SK-N-SH treated with all-trans-retinoic acid at 6 μM for 48 hours (cell line): ENCODE data around the gene ATP12A.

Experiments
- ARNTL ChIP-seq: fragments of 450-650 bp; formaldehyde crosslinking; IDR thresholded peaks from 2 replicates; pipeline ENCODE4 v1.5.0; 2020; ENCODE audit warnings: low read depth, mild to moderate bottlenecking, moderate library complexity, borderline replicate concordance
- BACH2 ChIP-seq: fragments of 250-450 bp; sonication (Bioruptor Pico); IDR thresholded peaks from 2 replicates; pipeline ENCODE4 v1.9.0; 2021; ENCODE audit warnings: mild to moderate bottlenecking, borderline replicate concordance
- ESRRG ChIP-seq: fragments of 250-450 bp; sonication (Bioruptor Pico); IDR thresholded peaks from 2 replicates; pipeline ENCODE4 v1.6.1; 2021; ENCODE audit warnings: mild to moderate bottlenecking
- GLIS3 ChIP-seq: fragments of 250-450 bp; sonication (Bioruptor Pico); IDR thresholded peaks from 2 replicates; pipeline ENCODE4 v1.5.0; 2020; ENCODE audit warnings: mild to moderate bottlenecking, moderate library complexity
- ISL1 ChIP-seq: fragments of 250-450 bp; sonication (Bioruptor Pico); IDR thresholded peaks from 2 replicates; pipeline ENCODE4 v2.1.2; 2022; ENCODE audit warnings: mild to moderate bottlenecking, moderate library complexity
- OSR1 ChIP-seq: fragments of 250-450 bp; sonication (Bioruptor Pico); IDR thresholded peaks from 2 replicates; pipeline ENCODE4 v1.8.0; 2022; ENCODE audit warnings: moderate library complexity, mild to moderate bottlenecking, inconsistent platforms
- POU6F1 ChIP-seq: fragments of 250-450 bp; sonication (Bioruptor Pico); IDR thresholded peaks from 2 replicates; pipeline ENCODE4 v1.8.0; 2021; ENCODE audit warnings: low read depth, mild to moderate bottlenecking, moderate library complexity, borderline replicate concordance
- TCF4 ChIP-seq: fragments of 250-450 bp; sonication (Bioruptor Pico); IDR thresholded peaks from 2 replicates; pipeline ENCODE4 v1.8.0; 2021; ENCODE audit warnings: mild to moderate bottlenecking, moderate library complexity, borderline replicate concordance
- TOX ChIP-seq: fragments of 250-450 bp; sonication (Bioruptor Pico); IDR thresholded peaks from 2 replicates; pipeline ENCODE4 v1.8.0; 2021; ENCODE audit warnings: mild to moderate bottlenecking, moderate library complexity, borderline replicate concordance
- ZC3H10 ChIP-seq: fragments of 250-450 bp; sonication (Bioruptor Pico); IDR thresholded peaks from 2 replicates; pipeline ENCODE4 v1.5.1; 2021; ENCODE audit warnings: mild to moderate bottlenecking, moderate library complexity
- ZFP3 ChIP-seq: fragments of 250-450 bp; sonication (Bioruptor Pico); IDR thresholded peaks from 2 replicates; pipeline ENCODE4 v1.5.0; 2020; ENCODE audit warnings: mild to moderate bottlenecking, moderate library complexity
- ZFP30 ChIP-seq: fragments of 450-650 bp; formaldehyde crosslinking; IDR thresholded peaks from 2 replicates; pipeline ENCODE4 v1.5.0; 2022; ENCODE audit warnings: mild to moderate bottlenecking, moderate library complexity
- TF ChIP-seq, protein P1 (sequence below): fragments of 250-450 bp; sonication (Bioruptor Pico); IDR thresholded peaks from 2 replicates; pipeline ENCODE4 v1.5.0; 2020; ENCODE audit warnings: mild to moderate bottlenecking, moderate library complexity
- TF ChIP-seq, protein P2 (sequence below): fragments of 250-450 bp; sonication (Bioruptor Pico); IDR thresholded peaks from 2 replicates; pipeline ENCODE4 v1.8.0; 2020; ENCODE audit warnings: mild to moderate bottlenecking, moderate library complexity, borderline replicate concordance

DNA sequence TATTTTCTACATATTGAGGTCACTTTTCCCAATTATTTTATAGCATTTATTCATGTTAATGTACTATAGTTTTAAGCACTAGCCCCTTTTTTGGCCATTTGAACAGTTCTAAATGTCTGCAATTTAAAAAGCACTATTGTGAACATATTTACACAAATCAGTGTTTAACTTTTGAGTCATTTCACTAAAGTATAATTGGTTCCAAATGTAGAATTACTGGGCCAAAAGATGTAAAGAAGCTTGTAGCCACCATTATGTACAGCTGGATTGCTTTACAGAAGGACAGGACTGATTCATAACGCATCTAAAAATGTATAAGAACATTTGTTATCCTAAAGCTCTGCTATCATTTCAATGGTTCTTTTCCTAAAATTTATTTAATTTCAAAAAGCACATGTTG lies 16.6 kb upstream of the ATP12A start:
- no peak for TF ChIP-seq GLIS3 (CRISPR knock-in tag)
- TF ChIP-seq OSR1 (CRISPR knock-in tag): no peak
- TF ChIP-seq, protein P1, sequence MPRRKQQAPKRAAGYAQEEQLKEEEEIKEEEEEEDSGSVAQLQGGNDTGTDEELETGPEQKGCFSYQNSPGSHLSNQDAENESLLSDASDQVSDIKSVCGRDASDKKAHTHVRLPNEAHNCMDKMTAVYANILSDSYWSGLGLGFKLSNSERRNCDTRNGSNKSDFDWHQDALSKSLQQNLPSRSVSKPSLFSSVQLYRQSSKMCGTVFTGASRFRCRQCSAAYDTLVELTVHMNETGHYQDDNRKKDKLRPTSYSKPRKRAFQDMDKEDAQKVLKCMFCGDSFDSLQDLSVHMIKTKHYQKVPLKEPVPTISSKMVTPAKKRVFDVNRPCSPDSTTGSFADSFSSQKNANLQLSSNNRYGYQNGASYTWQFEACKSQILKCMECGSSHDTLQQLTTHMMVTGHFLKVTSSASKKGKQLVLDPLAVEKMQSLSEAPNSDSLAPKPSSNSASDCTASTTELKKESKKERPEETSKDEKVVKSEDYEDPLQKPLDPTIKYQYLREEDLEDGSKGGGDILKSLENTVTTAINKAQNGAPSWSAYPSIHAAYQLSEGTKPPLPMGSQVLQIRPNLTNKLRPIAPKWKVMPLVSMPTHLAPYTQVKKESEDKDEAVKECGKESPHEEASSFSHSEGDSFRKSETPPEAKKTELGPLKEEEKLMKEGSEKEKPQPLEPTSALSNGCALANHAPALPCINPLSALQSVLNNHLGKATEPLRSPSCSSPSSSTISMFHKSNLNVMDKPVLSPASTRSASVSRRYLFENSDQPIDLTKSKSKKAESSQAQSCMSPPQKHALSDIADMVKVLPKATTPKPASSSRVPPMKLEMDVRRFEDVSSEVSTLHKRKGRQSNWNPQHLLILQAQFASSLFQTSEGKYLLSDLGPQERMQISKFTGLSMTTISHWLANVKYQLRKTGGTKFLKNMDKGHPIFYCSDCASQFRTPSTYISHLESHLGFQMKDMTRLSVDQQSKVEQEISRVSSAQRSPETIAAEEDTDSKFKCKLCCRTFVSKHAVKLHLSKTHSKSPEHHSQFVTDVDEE: no peak
- TF ChIP-seq, protein P2, sequence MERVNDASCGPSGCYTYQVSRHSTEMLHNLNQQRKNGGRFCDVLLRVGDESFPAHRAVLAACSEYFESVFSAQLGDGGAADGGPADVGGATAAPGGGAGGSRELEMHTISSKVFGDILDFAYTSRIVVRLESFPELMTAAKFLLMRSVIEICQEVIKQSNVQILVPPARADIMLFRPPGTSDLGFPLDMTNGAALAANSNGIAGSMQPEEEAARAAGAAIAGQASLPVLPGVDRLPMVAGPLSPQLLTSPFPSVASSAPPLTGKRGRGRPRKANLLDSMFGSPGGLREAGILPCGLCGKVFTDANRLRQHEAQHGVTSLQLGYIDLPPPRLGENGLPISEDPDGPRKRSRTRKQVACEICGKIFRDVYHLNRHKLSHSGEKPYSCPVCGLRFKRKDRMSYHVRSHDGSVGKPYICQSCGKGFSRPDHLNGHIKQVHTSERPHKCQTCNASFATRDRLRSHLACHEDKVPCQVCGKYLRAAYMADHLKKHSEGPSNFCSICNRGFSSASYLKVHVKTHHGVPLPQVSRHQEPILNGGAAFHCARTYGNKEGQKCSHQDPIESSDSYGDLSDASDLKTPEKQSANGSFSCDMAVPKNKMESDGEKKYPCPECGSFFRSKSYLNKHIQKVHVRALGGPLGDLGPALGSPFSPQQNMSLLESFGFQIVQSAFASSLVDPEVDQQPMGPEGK: no peak
- no peak for TF ChIP-seq ARNTL (CRISPR knock-in tag)
- no peak for TF ChIP-seq ISL1
- no peak for TF ChIP-seq ZFP30 (CRISPR knock-in tag)
- TF ChIP-seq ZFP3 (CRISPR knock-in tag): no peak
- no peak for TF ChIP-seq TOX (CRISPR knock-in tag)
- no peak for TF ChIP-seq BACH2 (CRISPR knock-in tag)
- no peak for TF ChIP-seq ZC3H10 (CRISPR knock-in tag)
- TF ChIP-seq TCF4 (CRISPR knock-in tag): no peak
- TF ChIP-seq ESRRG (CRISPR knock-in tag): no peak
- TF ChIP-seq POU6F1 (CRISPR knock-in tag): no peak
